ENCODE results near the gene SLC25A23. TPM values are rescaled to one million over a fixed set of nuclear protein-coding genes. Genes with fewer than 3 reads are reported as not detected.

Gene SLC25A23
- total RNA-seq, 1 donor = 5.9 TPM

GRCh38 chr19:6392221-6393073 lies 67.1 kb downstream of the SLC25A23 start:
- Histone ChIP-seq H3K4me3 (ENCODE audit: low read length) (peak overlapping the region; percentile 88), H3K27me3 (ENCODE audit: insufficient read depth, low read length) (no peaks in the 10 kb centered on the region), H3K9me3 (ENCODE audit: low read depth, low read length) (no peaks in the 10 kb centered on the region), H3K4me1 (ENCODE audit: insufficient read depth, low read length) (peaks cover 19% of the 10 kb centered on the region)

Other genes starting within 250 kb of the SLC25A23 start
- gene MLLT1, start 179.8 kb downstream of the SLC25A23 start, total RNA-seq = 4.4 TPM
- gene ACER1, start 126.2 kb downstream of the SLC25A23 start, total RNA-seq = 0.42 TPM
- gene CLPP, start 98.3 kb downstream of the SLC25A23 start, total RNA-seq = 31.3 TPM
- gene ALKBH7, start 87.0 kb downstream of the SLC25A23 start, total RNA-seq = 45.4 TPM
- gene PSPN, start 83.9 kb downstream of the SLC25A23 start, total RNA-seq = 1.0 TPM
- gene GTF2F1, start 66.6 kb downstream of the SLC25A23 start, total RNA-seq = 35.5 TPM
- 65.9 TPM for gene KHSRP, start 35.0 kb downstream of the SLC25A23 start, total RNA-seq
- gene SLC25A41, start 26.0 kb downstream of the SLC25A23 start, total RNA-seq = not detected
- gene CRB3, start 4.5 kb upstream of the SLC25A23 start, total RNA-seq = 4.0 TPM
- 23.9 TPM for gene DENND1C, start 22.0 kb upstream of the SLC25A23 start, total RNA-seq
- 0.10 TPM for gene TUBB4A, start 42.5 kb upstream of the SLC25A23 start, total RNA-seq
- 10.5 TPM for gene TNFSF9, start 71.2 kb upstream of the SLC25A23 start, total RNA-seq
- gene CD70, start 131.4 kb upstream of the SLC25A23 start, total RNA-seq = 1.4 TPM
- gene TNFSF14, start 210.4 kb upstream of the SLC25A23 start, total RNA-seq = 13.0 TPM